ENCODE data around the gene CTNNA3.

The CTNNA3 gene

GRCh38 chr10:66795866-66796265, 900.1 kb downstream of the CTNNA3 start:
- in situ Hi-C loops (cut with HindIII; ENCODE audit: low sequenced_read_pairs): no loop called here
- H3K4me3 ChIP-seq (ENCODE audit: low read depth, low read length): no peak overlapping the region
- no peak for DNase-seq (ENCODE audit: low read depth, low spot score)
- no peak for TF ChIP-seq CTCF (IDR thresholded peaks at IDR 0.05; ENCODE audit: low read depth, low read length)

- DNase-seq (ENCODE audit: low read depth, low spot score): no peak
- H3K4me3 ChIP-seq (ENCODE audit: low read depth, low read length): no peak overlapping the region
- no peak for TF ChIP-seq CTCF (IDR thresholded peaks at IDR 0.05; ENCODE audit: low read depth, low read length)
- in situ Hi-C loops (cut with HindIII; ENCODE audit: low sequenced_read_pairs): no loop called here
Observed at GRCh38 chr10:66792441-66792840, 903.6 kb downstream of the CTNNA3 start.

GRCh38 chr10:66788178-66788987, 907.6 kb downstream of the CTNNA3 start:
- in situ Hi-C loops (cut with HindIII; ENCODE audit: low sequenced_read_pairs): no loop called here
- TF ChIP-seq CTCF (IDR thresholded peaks at IDR 0.05; ENCODE audit: low read depth, low read length): no peak
- DNase-seq (ENCODE audit: low read depth, low spot score): no peak
- H3K4me3 ChIP-seq (ENCODE audit: low read depth, low read length): no peak overlapping the region

GRCh38 chr10:66786709-66787108, 909.3 kb downstream of the CTNNA3 start:
- in situ Hi-C loops (cut with HindIII; ENCODE audit: low sequenced_read_pairs): no loop called here
- DNase-seq (ENCODE audit: low read depth, low spot score): no peak
- no peak for TF ChIP-seq CTCF (IDR thresholded peaks at IDR 0.05; ENCODE audit: low read depth, low read length)

GRCh38 chr10:66784770-66785169, 911.2 kb downstream of the CTNNA3 start:
- no peak overlapping the region for H3K4me3 ChIP-seq (ENCODE audit: low read depth, low read length)
- no peak for TF ChIP-seq CTCF (IDR thresholded peaks at IDR 0.05; ENCODE audit: low read depth, low read length)
- DNase-seq (ENCODE audit: low read depth, low spot score): no peak
- in situ Hi-C loops (cut with HindIII; ENCODE audit: low sequenced_read_pairs): no loop called here

More at GRCh38 chr10:66786709-66787108, 909.3 kb downstream of the CTNNA3 start:
- no peak overlapping the region for H3K4me3 ChIP-seq (ENCODE audit: low read depth, low read length)

- DNase-seq (ENCODE audit: low read depth, low spot score): peak; percentile 55
- in situ Hi-C loops (cut with HindIII; ENCODE audit: low sequenced_read_pairs): no loop called here
- TF ChIP-seq CTCF (IDR thresholded peaks at IDR 0.05; ENCODE audit: low read depth, low read length): no peak
- no peak overlapping the region for H3K4me3 ChIP-seq (ENCODE audit: low read depth, low read length)
Observed at GRCh38 chr10:66783316-66783715, 912.7 kb downstream of the CTNNA3 start.
